Measurements from ENCODE around the gene COQ8B. TPM values are rescaled to one million over a fixed set of nuclear protein-coding genes. Genes with fewer than 3 reads are reported as not detected.

Gene COQ8B
- total RNA-seq, 4 donors from 2014 or later, result 32.4 to 92.8 (median 41.9) TPM

DNA sequence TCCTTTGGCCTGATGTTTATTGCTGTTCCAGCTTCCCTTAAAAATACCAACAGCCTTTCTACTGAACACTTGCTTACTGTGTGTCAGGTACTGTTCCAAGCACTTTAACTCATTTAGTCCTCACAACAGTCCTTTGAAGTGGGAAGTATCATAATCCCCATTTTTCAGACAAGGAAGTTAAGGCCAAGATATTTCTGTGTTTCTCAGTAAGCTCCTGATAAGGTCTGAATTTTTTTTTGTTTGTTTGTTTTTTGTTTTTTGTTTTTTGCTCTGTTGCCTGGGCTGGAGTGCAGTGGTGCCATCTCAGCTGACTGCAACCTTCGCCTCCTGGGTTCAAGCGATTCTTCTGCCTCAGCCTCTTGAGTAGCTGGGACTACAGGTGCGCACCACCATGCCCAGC is 41.8 kb upstream of the COQ8B start:
- H3K36me3 ChIP-seq, result peaks cover 0 to 69% (median 2%) of the 10 kb centered on the region in 3 donors

DNA sequence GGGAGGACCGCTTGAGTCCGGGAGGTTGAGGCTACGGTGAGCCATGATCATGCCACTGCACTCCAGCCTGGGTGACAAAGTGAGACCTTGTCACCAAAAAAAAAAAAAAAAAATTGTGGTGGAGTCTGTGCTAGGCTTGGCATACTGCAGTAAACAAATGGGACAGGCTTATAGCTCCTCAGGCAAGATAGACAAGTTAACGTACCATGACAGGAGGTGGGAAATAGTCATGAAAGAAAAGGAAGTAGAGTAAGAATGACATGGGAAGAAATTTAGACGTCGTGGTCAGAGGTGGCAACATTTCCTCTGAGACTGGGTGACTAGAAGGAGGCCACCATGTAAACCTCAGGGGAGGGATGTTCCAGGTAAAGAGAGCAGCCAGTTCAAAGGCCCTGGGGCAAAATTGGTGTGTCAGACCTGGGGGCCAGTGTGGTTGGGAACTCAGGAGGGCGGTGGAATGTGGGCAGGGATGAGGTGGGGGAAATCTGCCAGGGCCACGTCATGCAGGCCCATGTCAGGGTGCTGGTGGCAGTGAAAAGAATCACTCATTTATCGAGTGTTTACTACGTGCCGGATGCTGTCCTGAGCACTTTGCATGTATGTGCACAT is 39.9 kb upstream of the COQ8B start:
- no peak overlapping the region for H3K4me3 ChIP-seq
- no peak for DNase-seq
- H3K4me1 ChIP-seq, result peaks cover 0 to 36% (median 26%) of the 10 kb centered on the region in 4 donors
- H3K9me3 ChIP-seq, result no peaks in the 10 kb centered on the region
- no peak for TF ChIP-seq POLR2A (IDR thresholded peaks at IDR 0.05)
- peaks cover 0 to 50% (median 2%) of the 10 kb centered on the region in 3 donors for H3K36me3 ChIP-seq
- H3K27ac ChIP-seq, result no peak overlapping the region
- no peaks in the 10 kb centered on the region for H3K27me3 ChIP-seq

More for the DNA sequence above, 41.8 kb upstream of the COQ8B start:
- peaks cover 0 to 26% (median 19%) of the 10 kb centered on the region in 4 donors for H3K4me1 ChIP-seq
- H3K4me3 ChIP-seq, result no peak overlapping the region
- no peak for DNase-seq
- no peaks in the 10 kb centered on the region for H3K9me3 ChIP-seq
- no peaks in the 10 kb centered on the region for H3K27me3 ChIP-seq
- TF ChIP-seq POLR2A (IDR thresholded peaks at IDR 0.05) (no peak), CTCF (IDR thresholded peaks at IDR 0.05) (no peak)
- H3K27ac ChIP-seq, result no peak overlapping the region

DNA sequence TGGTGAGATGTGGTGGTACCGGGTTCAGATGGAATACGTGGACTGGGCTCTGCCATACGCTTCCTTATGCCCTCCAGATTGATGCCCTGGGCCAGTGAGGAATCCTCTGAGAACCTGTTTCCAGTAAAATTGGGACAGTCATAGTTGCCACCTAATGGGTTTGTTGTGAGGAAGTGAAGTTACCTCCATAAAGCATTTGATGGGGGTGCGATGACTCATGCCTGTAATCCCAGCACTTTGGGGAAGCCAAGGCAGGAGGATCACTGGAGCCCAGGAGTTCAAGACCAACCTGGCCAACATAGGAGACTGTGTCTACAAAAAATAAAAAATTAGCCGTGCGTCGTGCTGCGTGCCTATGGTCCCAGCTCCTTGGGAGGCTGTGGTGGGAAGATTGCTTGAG is 39.1 kb upstream of the COQ8B start:
- Histone ChIP-seq H3K27ac (peak overlapping the region in 2 of 4 donors; percentile 2 to 63), H3K27me3 (no peaks in the 10 kb centered on the region), H3K9me3 (no peaks in the 10 kb centered on the region), H3K4me1 (peaks cover 0 to 36% (median 26%) of the 10 kb centered on the region in 4 donors), H3K36me3 (peaks cover 0 to 42% (median 2%) of the 10 kb centered on the region in 3 donors), H3K4me3 (no peak overlapping the region)
- DNase-seq, result no peak
- TF ChIP-seq POLR2A (IDR thresholded peaks at IDR 0.05) (no peak), CTCF (IDR thresholded peaks at IDR 0.05) (no peak)

DNA sequence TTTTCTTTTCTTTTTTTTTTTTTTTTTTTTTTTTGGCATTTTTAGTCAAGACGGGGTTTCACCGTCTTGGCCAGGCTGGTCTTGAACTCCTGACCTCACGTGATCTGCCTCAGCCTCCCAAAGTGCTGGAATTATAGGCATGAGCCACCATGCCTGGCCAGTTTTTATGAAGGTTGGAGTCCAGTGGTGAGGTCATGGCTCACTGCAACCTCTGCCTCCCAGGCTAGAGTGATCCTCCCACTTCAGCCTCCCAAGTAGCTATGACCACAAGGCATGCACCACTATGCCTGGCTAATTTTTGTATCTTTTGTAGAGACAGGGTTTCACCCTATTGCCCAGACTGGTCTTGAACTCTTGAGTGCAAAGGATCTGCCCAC is 38.5 kb upstream of the COQ8B start:
- no peaks in the 10 kb centered on the region for H3K9me3 ChIP-seq
- H3K27me3 ChIP-seq, result no peaks in the 10 kb centered on the region
- no peak overlapping the region for H3K4me3 ChIP-seq
- H3K36me3 ChIP-seq, result peaks cover 0 to 36% (median 0%) of the 10 kb centered on the region in 3 donors
- H3K27ac ChIP-seq, result peak overlapping the region in 3 of 4 donors; percentile 60 to 81 (median 63)
- DNase-seq, result no peak
- peaks cover 0 to 36% (median 26%) of the 10 kb centered on the region in 4 donors for H3K4me1 ChIP-seq
- TF ChIP-seq POLR2A (IDR thresholded peaks at IDR 0.05) (no peak), CTCF (IDR thresholded peaks at IDR 0.05) (no peak)

DNA sequence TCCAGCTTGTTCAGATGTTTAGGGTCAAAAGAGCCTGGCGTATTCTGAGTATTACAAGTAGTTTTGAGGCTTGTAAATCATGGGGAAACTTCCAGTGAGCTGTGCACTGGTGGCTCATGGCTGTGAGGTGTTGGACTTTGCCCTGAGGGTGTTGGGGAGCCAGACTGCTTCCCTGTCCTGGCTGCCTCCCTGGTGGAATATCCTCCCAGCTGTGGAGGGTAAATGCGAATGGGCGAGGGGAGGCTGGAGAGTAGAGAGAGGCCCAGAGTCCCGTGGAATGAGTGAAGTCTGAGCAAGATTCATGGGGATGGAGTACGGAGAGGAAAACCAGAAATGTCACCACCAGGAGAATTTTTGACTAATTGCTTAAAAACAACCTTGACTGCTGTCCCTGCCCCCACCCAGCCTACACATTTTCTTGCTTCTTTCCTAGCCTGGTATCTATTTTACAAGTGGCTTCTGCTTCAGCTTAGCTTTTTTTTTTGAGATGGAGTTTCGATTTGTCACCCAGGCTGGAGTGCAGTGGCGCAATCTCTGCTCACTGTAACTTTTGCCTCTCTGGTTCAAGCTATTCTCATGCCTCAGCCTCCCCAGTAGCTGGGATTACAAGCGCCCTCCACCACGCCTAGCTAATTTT is 38.0 kb upstream of the COQ8B start:
- Histone ChIP-seq H3K9me3 (no peaks in the 10 kb centered on the region), H3K4me1 (peaks cover 0 to 37% (median 27%) of the 10 kb centered on the region in 4 donors), H3K27ac (peak overlapping the region; percentile 55 to 93 (median 70)), H3K4me3 (peak overlapping the region; percentile 6 to 36 (median 18)), H3K27me3 (no peaks in the 10 kb centered on the region), H3K36me3 (peaks cover 0 to 31% (median 0%) of the 10 kb centered on the region in 3 donors)
- peak in 2 of 3 donors; percentile 74 to 84 for DNase-seq
- peak in 1 of 2 donors; percentile 43 for TF ChIP-seq POLR2A (IDR thresholded peaks at IDR 0.05)
- TF ChIP-seq CTCF (IDR thresholded peaks at IDR 0.05), result peak in 2 of 6 experiments; percentile 17 to 19

DNA sequence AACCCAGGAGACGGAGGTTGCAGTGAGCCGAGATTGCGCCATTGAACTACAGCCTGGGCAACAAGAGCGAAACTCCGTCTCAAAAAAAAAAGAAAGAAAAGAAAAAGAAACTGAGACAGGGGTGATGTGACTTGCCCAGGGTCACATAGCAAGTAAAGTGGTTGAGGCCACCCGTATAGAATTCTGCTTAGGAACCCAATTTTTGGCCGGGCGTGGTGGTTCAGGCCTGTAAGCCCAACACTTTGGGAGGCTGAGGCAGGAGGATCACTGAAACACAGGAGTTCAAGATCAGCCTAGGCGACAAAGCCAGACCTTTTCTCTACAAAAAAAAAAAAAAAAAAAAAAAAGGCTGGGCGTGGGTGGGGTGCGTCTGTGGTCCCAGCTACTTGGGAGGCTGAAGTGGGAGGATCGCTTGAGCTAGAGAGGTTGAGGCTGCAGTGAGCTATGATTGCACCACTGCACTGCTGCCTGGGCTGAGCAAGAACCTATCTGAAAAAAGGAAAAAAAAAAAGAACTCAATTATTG is 35.6 kb upstream of the COQ8B start:
- H3K9me3 ChIP-seq, result no peaks in the 10 kb centered on the region
- H3K27ac ChIP-seq, result peak overlapping the region; percentile 91 to 97 (median 92)
- peaks cover 0 to 46% (median 29%) of the 10 kb centered on the region in 4 donors for H3K4me1 ChIP-seq
- H3K4me3 ChIP-seq, result peak overlapping the region; percentile 61 to 79 (median 70)
- TF ChIP-seq CTCF (IDR thresholded peaks at IDR 0.05), result no peak
- peaks cover 0 to 8% (median 0%) of the 10 kb centered on the region in 3 donors for H3K36me3 ChIP-seq
- no peak for DNase-seq
- no peaks in the 10 kb centered on the region for H3K27me3 ChIP-seq
